ENCODE results near the gene MMS19.

GRCh38 chr10:97517096-97517750 is 19.0 kb upstream of the MMS19 start:
- TF ChIP-seq EZH2 (IDR thresholded peaks at IDR 0.05; ENCODE audit: borderline replicate concordance, low read depth, low read length, severe bottlenecking): no peak
- no peak for TF ChIP-seq CTCF (IDR thresholded peaks at IDR 0.05; ENCODE audit: borderline replicate concordance, extremely low read depth, low read length, poor library complexity, severe bottlenecking)

Data from DND-41 (cell line).